HG03039 (cell line): Measurements from ENCODE around the gene B3GALT5.
"Not testable (repeated sequence)": the region's sequence is repeated elsewhere in the genome, so short reads cannot be mapped to it uniquely, and the experiment has no call there.

Experiments
- ATAC-seq: cut with Tn5 transposase; IDR thresholded peaks from one replicate; pipeline ENCODE4 v1.9.1; 2021; ENCODE audit warnings: mild to moderate bottlenecking, moderate library complexity; ENCODE audit not compliant: unreplicated experiment

Gene B3GALT5

GRCh38 chr21:39612233-39613040, at the start of gene B3GALT5:
B3GALT5 (plus strand) TSS chr21:39612940; CDS start chr21:39660560, 47,620 bp downstream.
- no peak for ATAC-seq

DNA sequence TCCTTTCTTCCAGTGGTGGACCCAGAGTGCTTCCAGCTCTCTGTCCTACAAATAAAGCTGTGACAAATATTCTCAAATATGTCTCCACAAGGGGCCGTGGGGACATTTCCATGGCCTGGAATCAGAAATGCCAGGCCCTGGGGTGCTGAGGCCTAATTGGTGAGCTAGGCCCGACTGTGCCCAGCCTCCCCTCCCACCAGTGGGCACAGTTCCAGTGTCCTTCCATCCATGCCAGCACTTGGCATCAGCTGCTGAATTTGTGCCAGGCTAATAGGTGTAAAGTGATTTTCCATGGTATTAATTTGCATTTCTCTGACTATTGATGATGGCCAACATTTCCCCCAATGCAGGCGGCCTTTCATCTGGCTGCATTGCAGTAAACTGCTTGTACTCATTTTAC, 48.5 kb upstream of the B3GALT5 start:
- no peak for ATAC-seq

- ATAC-seq: no peak
Observed at GRCh38 chr21:39567180-39567972, 45.4 kb upstream of the B3GALT5 start.

DNA sequence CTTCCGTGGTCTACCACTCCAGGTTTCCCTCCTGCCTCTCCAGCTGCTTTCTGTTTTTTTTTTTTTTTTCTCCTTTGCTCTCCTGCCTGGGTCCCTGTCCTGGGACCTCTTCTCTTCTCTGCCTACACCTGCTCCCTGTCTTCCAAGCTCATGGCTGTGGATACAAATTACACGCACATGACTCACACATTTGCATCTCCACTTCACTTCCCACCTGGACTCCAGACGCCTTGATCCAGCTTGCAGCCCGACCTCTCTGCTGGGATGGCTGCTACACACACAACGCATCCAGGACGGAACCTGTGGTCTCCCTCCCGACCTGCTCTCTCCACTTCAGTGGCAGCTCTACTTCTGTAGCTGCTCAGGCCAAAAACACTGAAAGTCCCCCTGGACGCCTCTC, 44.4 kb upstream of the B3GALT5 start:
- ATAC-seq: no peak

DNA sequence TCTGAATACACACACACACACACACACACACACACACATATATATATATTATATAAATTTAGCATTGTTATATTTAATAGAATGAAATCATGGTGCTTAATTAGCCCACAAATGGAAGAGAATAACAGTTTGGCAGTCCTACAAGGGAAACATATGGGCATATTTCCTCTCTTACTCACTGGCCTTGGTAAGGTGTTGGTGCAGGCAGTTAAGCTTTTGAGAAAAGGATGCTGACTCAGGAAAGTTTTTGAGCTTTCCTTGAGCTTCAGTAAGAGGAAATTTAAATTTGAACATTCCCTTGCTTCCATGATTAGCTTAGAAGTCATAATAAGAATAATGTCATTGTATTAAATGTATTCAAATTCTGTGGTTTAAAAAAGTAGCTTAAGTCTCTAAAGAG, 37.0 kb upstream of the B3GALT5 start:
- no peak for ATAC-seq

DNA sequence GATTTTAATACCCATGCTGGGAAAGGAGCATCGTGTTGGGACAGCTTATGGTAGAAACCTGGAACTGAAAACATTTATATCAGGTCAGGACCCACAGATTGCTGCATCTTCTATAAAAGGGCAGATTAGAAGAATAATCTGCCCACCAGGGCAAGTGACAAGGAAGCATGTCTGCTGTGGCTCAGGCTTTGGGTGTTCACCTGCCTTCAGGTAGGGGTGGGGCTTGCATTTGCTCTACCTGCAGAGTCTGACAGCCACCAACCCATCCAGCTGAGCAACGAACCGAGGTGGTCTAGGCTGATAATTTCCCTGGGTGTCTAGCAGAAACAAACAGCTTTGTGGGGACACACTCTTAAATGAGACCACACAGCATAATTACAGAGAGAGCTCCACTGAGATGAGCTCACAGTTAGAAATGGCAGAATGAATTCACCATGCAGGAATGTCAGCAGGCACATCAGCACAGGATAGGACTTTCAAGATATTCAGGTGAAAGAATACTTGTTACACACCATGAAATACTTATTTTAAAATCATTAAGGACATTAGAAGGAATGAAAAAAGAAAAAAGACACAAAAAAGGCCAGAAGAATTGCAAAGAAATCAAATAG, 36.1 kb upstream of the B3GALT5 start:
- no peak for ATAC-seq

- no peak for ATAC-seq
Observed at GRCh38 chr21:39579734-39580332, 32.9 kb upstream of the B3GALT5 start.

DNA sequence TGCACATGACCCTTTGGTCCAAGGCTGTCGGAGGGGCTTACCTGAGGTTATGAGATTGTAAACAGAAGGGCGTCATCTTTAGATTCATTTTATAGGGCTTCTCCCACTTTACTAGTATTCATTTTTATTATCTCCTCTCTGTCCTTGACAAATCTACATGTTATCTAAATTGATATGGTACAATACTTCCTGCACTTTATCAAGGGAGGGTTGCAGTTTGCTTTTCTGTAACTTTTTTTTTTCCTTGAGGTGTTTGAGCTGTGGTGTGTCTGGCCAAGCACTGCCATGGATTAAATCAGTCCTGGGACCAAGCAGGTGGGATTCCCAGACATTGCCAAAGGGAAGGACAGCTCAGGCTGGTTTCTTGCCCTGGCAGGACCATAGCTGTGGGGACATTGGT, 32.0 kb upstream of the B3GALT5 start:
- no peak for ATAC-seq

GRCh38 chr21:39581414-39581813, 31.3 kb upstream of the B3GALT5 start:
- ATAC-seq: no peak

- no peak for ATAC-seq
Observed at GRCh38 chr21:39582749-39583148, 30.0 kb upstream of the B3GALT5 start.

- not testable (repeated sequence) for ATAC-seq
Observed at GRCh38 chr21:39583586-39583985, 29.2 kb upstream of the B3GALT5 start.

DNA sequence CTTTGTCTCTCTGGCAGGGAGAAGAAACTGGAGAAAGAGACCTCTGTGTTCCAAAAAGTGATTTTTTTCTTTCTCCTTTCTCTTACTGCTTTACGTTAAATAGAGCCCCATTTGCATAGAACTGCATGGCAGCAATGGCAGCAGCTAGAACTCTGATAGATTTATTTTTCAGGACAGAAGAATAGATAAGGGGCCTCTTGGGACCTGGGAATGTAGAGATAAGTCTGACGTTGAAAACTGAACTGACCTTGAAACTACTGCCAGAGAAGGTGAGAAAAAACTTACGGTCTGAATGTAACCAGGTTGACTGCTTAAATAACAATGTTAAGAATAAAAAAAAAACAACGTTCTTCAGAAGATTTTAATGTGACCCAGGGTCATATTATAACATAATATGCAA, 25.4 kb upstream of the B3GALT5 start:
- ATAC-seq: no peak

GRCh38 chr21:39588884-39589283, 23.9 kb upstream of the B3GALT5 start:
- no peak for ATAC-seq

DNA sequence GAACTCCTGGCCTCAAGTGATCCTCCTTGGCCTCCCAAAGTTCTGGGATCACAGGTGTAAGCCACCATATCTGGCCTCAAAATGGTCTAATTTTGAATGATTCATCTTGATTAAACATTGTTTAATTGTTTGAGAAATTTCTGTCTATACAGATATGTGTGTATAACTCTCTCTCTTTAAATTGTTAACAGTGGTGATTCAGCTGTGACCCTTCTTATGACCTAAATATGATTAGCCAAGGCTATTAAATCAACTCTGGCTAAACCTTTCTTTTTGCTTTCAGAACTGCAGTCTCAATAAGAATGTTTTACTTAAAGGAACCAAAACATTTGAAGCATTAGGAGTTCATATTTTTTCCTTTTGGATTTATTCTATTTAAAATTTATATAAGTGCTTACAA, 19.2 kb upstream of the B3GALT5 start:
- ATAC-seq: no peak

GRCh38 chr21:39595465-39595864, 17.3 kb upstream of the B3GALT5 start:
- no peak for ATAC-seq

DNA sequence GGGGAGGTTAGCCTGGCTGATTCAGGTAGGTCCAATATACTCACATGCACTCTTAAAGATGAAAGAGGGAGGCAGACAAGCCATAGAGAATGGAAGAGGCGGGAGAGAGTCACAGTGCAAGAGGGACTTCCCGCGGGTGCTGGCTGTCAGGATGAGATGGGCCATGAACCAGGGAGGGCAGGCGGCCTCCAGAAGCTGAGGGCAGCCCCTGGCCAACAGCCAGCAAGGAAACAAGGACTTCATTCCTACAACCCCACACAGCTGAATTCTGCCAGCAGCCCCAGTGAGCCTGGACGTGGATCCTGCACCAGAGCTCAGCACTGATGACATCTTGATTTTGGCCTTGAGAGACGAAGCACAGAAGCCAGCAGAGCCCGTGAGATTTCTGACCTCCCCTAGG, 15.1 kb upstream of the B3GALT5 start:
- no peak for ATAC-seq

- ATAC-seq: no peak
Observed at GRCh38 chr21:39599191-39599970, 13.4 kb upstream of the B3GALT5 start.

DNA sequence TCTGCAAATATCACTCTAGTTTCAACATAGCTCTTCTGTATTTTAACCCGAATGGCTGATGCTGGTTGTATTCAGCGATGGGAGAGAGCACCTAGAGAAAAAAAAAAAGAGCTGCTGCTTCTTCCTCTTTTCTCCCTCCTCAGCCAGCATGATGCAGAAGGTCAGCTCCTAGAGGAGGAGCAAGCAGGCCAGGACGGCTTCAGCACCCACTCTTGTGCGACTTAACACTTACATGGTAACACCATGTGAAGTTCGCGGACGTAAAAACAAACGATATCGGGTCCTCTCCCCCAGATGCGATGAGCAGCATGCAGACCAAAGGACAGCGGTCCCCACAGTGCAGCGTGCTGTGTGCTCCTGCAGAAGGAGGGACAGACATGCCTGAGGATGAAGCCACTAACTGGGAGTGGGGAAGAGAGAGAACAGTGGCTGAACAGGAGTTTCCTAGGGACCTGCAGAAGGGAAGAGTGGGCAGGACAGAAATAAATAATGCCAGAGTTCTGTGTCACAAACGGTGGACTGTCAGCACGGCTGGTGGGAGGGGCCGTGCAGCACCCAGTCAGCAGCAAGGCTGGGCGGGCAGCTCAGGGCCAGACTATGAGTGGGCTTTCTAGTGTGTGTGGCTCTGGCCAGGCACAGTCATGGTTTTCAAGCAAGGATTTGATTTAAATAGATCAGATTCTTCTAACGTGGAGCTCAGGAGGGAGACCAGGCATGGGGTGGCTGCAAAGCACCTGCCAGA, 11.4 kb upstream of the B3GALT5 start:
- no peak for ATAC-seq

- no peak for ATAC-seq
Observed at GRCh38 chr21:39602076-39602689, 10.6 kb upstream of the B3GALT5 start.
